Keratinocyte (primary cell): ENCODE results near the gene MYCBP2. TPM values are rescaled to one million over a fixed set of nuclear protein-coding genes. Genes with fewer than 3 reads are reported as not detected.

Experiments
- DNase-seq: peaks from one replicate; pipeline ENCODE4 v3.0.0-alpha.2; 2011; ENCODE audit warnings: low read depth, missing footprints, low spot score
- FAIRE-seq: peaks from 2 replicates; lab custom pipeline; 2011; peaks lifted over from hg19 to GRCh38; lab: Jason Lieb, UNC
- H2AFZ ChIP-seq: 2 replicates; pipeline ENCODE4 v1.6.0; 2012; ENCODE audit warnings: low read length, control low read depth, inconsistent platforms; ENCODE audit not compliant: control insufficient read depth
- H3K27ac ChIP-seq: 2 replicates; pipeline ENCODE4 v1.5.1; 2011; ENCODE audit warnings: low read length; ENCODE audit not compliant: control insufficient read depth, insufficient read depth
- H3K27me3 ChIP-seq: 3 replicates; pipeline ENCODE4 v1.6.0; 2011; ENCODE audit warnings: low read length; ENCODE audit not compliant: control insufficient read depth, insufficient read depth; ENCODE audit errors: extremely low read depth
- H3K36me3 ChIP-seq, 2 experiments: 2 replicates in 1 of 2; 3 replicates in 1 of 2; pipeline ENCODE4 v1.5.1; 2011; ENCODE audit warnings: low read length in 2 of 2, mild to moderate bottlenecking in 1 of 2; ENCODE audit not compliant: control insufficient read depth in 2 of 2, insufficient read depth in 2 of 2; ENCODE audit errors: extremely low read depth in 1 of 2
- H3K4me1 ChIP-seq: 3 replicates; pipeline ENCODE4 v1.5.1; 2011; ENCODE audit warnings: low read length; ENCODE audit not compliant: control insufficient read depth, insufficient read depth; ENCODE audit errors: extremely low read depth
- H3K4me2 ChIP-seq: 3 replicates; pipeline ENCODE4 v1.6.0; 2011; ENCODE audit warnings: low read depth, low read length; ENCODE audit not compliant: control insufficient read depth, insufficient read depth; ENCODE audit errors: extremely low read depth
- H3K4me3 ChIP-seq, 3 experiments: fragments of 200-600 bp in 1 of 3; sonication (generic) in 1 of 3; 2 replicates in 2 of 3; 3 replicates in 1 of 3; pipeline ENCODE4 v1.5.1; 2011 to 2016; ENCODE audit warnings: low read length in 3 of 3, mild to moderate bottlenecking in 3 of 3, control low read depth in 2 of 3, inconsistent platforms in 1 of 3, low read depth in 1 of 3, mixed read lengths in 1 of 3, mixed run types in 1 of 3, moderate library complexity in 1 of 3; ENCODE audit not compliant: control insufficient read depth in 2 of 3, insufficient read depth in 2 of 3; ENCODE audit errors: extremely low read depth in 1 of 3
- H3K79me2 ChIP-seq: 2 replicates; pipeline ENCODE4 v1.6.0; 2012; ENCODE audit warnings: low read length; ENCODE audit not compliant: control insufficient read depth, insufficient read depth
- H3K9ac ChIP-seq: 3 replicates; pipeline ENCODE4 v1.6.0; 2011; ENCODE audit warnings: low read length; ENCODE audit not compliant: control insufficient read depth, insufficient read depth; ENCODE audit errors: extremely low read depth
- H3K9me1 ChIP-seq: 3 replicates; pipeline ENCODE4 v1.6.0; 2011; ENCODE audit warnings: low read length; ENCODE audit not compliant: control insufficient read depth, insufficient read depth; ENCODE audit errors: extremely low read depth
- H3K9me3 ChIP-seq: 2 replicates; pipeline ENCODE4 v1.5.1; 2012; ENCODE audit warnings: low read depth, low read length; ENCODE audit not compliant: control insufficient read depth
- H4K20me1 ChIP-seq: 3 replicates; pipeline ENCODE4 v1.6.0; 2011; ENCODE audit warnings: low read length; ENCODE audit not compliant: control insufficient read depth, insufficient read depth; ENCODE audit errors: extremely low read depth
- EZH2 ChIP-seq: IDR thresholded peaks from one replicate; pipeline ENCODE4 v1.6.1; 2012; ENCODE audit warnings: inconsistent platforms, mild to moderate bottlenecking, low read length, moderate library complexity
- dilution Hi-C: fragments of 300-500 bp; cut with MboI; formaldehyde crosslinking; loops from one replicate; pipeline ENCODE4 v1.7.0; 2020; ENCODE audit warnings: low sequenced_read_pairs; ENCODE audit not compliant: extremely low pct_ligation_motif_present
- polyA plus RNA-seq, 5 experiments: library from polyadenylated mRNA; depleted of rRNA in 3 of 5; stranded (reverse) in 3 of 5; stranded (forward) in 1 of 5; unstranded in 1 of 5; fragments of >200 nt; gene quantifications; 1 replicate in 1 of 5; 2 replicates in 3 of 5; 3 replicates in 1 of 5; pipeline versions ENCODE4 v1.2.1 to v1.2.3, GENCODE V29; 2011 to 2012; ENCODE audit warnings: missing spikeins in 2 of 5, low read depth in 1 of 5, low replicate concordance in 1 of 5
- TF ChIP-seq, protein P1 (sequence below), 3 experiments: IDR thresholded peaks in 1 of 3; conservative IDR thresholded peaks in 1 of 3; optimal IDR thresholded peaks in 1 of 3; 2 replicates in 2 of 3; 3 replicates in 1 of 3; pipeline versions ENCODE3 to v1.5.1; 2011; ENCODE audit warnings: low read length in 3 of 3, mild to moderate bottlenecking in 3 of 3, moderate library complexity in 2 of 3, control low read depth in 1 of 3, inconsistent platforms in 1 of 3; ENCODE audit not compliant: insufficient read depth in 2 of 3; ENCODE audit errors: extremely low read depth in 1 of 3

Gene MYCBP2
- polyA plus RNA-seq, 1 donor (not counting 4 experiments of a cell fraction or from before 2014, with no cell fraction given): 43.8 TPM

DNA sequence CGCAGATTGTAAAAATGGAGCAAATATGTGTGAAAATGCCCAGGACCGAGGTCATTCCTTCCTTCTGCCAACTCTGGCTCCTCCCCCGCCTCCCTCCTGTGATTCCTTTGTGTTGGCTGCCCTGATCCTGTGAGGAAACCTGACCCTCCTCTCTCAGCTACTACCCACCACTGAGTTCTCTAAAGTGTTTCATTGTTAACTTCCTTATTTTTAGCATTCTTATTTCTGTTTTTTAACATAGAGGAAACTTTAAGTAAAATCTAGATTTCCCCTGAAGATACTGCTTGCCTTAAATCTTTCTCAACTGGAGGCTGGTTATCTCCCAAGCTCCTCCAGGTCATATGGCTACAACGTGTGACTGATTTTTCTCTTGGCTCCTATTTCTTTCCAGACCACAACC, 278.2 kb downstream of the MYCBP2 start:
- FAIRE-seq: no peak
- no peaks in the 10 kb centered on the region for H3K79me2 ChIP-seq
- no peak for DNase-seq
- H3K27ac ChIP-seq: no peak overlapping the region
- H3K4me1 ChIP-seq: no peaks in the 10 kb centered on the region
- no peaks in the 10 kb centered on the region for H3K9me3 ChIP-seq
- no peak overlapping the region for H3K4me3 ChIP-seq
- H3K9ac ChIP-seq: no peak overlapping the region
- no peak overlapping the region for H2AFZ ChIP-seq
- H3K36me3 ChIP-seq: peaks cover 4 to 17% of the 10 kb centered on the region in 2 experiments
- no peak for TF ChIP-seq EZH2
- TF ChIP-seq, protein P1, sequence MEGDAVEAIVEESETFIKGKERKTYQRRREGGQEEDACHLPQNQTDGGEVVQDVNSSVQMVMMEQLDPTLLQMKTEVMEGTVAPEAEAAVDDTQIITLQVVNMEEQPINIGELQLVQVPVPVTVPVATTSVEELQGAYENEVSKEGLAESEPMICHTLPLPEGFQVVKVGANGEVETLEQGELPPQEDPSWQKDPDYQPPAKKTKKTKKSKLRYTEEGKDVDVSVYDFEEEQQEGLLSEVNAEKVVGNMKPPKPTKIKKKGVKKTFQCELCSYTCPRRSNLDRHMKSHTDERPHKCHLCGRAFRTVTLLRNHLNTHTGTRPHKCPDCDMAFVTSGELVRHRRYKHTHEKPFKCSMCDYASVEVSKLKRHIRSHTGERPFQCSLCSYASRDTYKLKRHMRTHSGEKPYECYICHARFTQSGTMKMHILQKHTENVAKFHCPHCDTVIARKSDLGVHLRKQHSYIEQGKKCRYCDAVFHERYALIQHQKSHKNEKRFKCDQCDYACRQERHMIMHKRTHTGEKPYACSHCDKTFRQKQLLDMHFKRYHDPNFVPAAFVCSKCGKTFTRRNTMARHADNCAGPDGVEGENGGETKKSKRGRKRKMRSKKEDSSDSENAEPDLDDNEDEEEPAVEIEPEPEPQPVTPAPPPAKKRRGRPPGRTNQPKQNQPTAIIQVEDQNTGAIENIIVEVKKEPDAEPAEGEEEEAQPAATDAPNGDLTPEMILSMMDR (optimal IDR thresholded peaks at IDR 0.05 in 1 of 3, IDR thresholded peaks at IDR 0.05 in 1 of 3, conservative IDR thresholded peaks at IDR 0.05 in 1 of 3; ENCODE audit: extremely low read depth in 1 of 3, insufficient read depth in 2 of 3, low read length in 3 of 3): no peak
- dilution Hi-C loops: no loop called here
- no peak overlapping the region for H3K4me2 ChIP-seq
- no peaks in the 10 kb centered on the region for H3K27me3 ChIP-seq
- no peaks in the 10 kb centered on the region for H3K9me1 ChIP-seq
- no peaks in the 10 kb centered on the region for H4K20me1 ChIP-seq

DNA sequence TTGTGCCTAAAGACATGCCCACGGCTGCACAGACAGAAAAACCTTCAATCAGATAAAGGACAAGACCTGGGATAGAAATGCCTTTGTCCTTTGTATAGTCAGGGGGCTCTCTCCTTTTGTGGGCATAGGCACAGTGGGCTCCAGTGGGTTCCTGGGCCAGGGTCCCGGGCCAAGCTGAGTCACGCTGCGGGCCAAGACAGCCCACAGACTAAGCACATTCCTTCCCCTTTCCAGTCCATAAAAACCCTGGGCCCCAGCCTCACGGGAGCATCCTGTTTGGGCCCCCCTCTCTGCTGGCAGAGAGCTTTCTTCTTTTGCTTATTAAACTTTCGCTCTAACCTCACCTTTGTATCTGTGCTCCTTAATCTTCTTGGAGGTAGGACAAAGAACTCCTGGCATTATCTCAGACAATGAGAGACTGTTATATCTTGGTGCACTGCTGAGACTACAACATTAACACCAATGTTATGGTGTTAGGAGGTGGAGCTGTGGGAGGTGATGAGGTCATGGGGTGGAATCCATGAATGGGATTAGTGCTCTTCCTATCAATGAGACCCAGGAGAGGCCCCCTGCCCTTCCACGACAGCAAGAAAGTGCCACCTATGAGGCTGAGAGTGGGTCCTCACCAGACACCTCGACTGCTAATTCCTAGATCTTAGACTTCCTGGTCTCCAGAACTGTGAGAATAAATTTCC, 279.1 kb downstream of the MYCBP2 start:
- Histone ChIP-seq H3K79me2 (no peaks in the 10 kb centered on the region), H4K20me1 (no peaks in the 10 kb centered on the region), H3K4me1 (no peaks in the 10 kb centered on the region), H2AFZ (no peak overlapping the region), H3K9me3 (no peaks in the 10 kb centered on the region), H3K36me3 (peaks cover 0 to 13% of the 10 kb centered on the region in 2 experiments), H3K9me1 (no peaks in the 10 kb centered on the region), H3K9ac (no peak overlapping the region), H3K4me2 (no peak overlapping the region), H3K27ac (no peak overlapping the region), H3K27me3 (no peaks in the 10 kb centered on the region), H3K4me3 (no peak overlapping the region)
- TF ChIP-seq, protein P1 (optimal IDR thresholded peaks at IDR 0.05 in 1 of 3, IDR thresholded peaks at IDR 0.05 in 1 of 3, conservative IDR thresholded peaks at IDR 0.05 in 1 of 3; ENCODE audit: extremely low read depth in 1 of 3, insufficient read depth in 2 of 3, low read length in 3 of 3): no peak
- TF ChIP-seq EZH2: no peak
- dilution Hi-C loops: no loop called here
- DNase-seq (no peak), FAIRE-seq (peak; percentile 51)
